ENCODE measurements around the gene RPS27.
"Not testable (repeated sequence)": the region's sequence is repeated elsewhere in the genome, so short reads cannot be mapped to it uniquely, and the experiment has no call there.

The RPS27 gene

GRCh38 chr1:153987621-153988020 lies 2.9 kb upstream of the RPS27 start:
- no peak for DNase-seq

- no peak for DNase-seq
These were observed 629 bp downstream of the RPS27 start for GRCh38 chr1:153991151-153991630.

- DNase-seq = no peak
These were observed 1.2 kb downstream of the RPS27 start for GRCh38 chr1:153991806-153992205.

GRCh38 chr1:153995202-153995601 lies 4.6 kb downstream of the RPS27 start:
- DNase-seq = no peak

- no peak for DNase-seq
These were observed 5.1 kb downstream of the RPS27 start for GRCh38 chr1:153995640-153996039.

- DNase-seq = not testable (repeated sequence)
These were observed 6.3 kb downstream of the RPS27 start for GRCh38 chr1:153996882-153997281.

- DNase-seq = no peak
These were observed 9.9 kb downstream of the RPS27 start for GRCh38 chr1:154000420-154000819.

- DNase-seq = no peak
These were observed 15.6 kb downstream of the RPS27 start for GRCh38 chr1:154006136-154006535.

- no peak for DNase-seq
These were observed 21.6 kb downstream of the RPS27 start for GRCh38 chr1:154012129-154012528.

- DNase-seq = not testable (repeated sequence)
These were observed 22.0 kb downstream of the RPS27 start for GRCh38 chr1:154012543-154012942.

- no peak for DNase-seq
These were observed 23.8 kb downstream of the RPS27 start for GRCh38 chr1:154014154-154014907.

GRCh38 chr1:154019269-154019668 lies 28.7 kb downstream of the RPS27 start:
- DNase-seq = no peak

GRCh38 chr1:154019940-154020339 lies 29.4 kb downstream of the RPS27 start:
- no peak for DNase-seq

GRCh38 chr1:154033697-154034096 lies 43.1 kb downstream of the RPS27 start:
- not testable (repeated sequence) for DNase-seq

Data from CD4-positive, alpha-beta T cell treated with Interleukin-10 for 1 hour (primary cell).